ENCODE results near the gene MEAF6.

The MEAF6 gene

GRCh38 chr1:37482796-37483744 lies 31.5 kb downstream of the MEAF6 start:
- DNase-seq, result no peak

DNA sequence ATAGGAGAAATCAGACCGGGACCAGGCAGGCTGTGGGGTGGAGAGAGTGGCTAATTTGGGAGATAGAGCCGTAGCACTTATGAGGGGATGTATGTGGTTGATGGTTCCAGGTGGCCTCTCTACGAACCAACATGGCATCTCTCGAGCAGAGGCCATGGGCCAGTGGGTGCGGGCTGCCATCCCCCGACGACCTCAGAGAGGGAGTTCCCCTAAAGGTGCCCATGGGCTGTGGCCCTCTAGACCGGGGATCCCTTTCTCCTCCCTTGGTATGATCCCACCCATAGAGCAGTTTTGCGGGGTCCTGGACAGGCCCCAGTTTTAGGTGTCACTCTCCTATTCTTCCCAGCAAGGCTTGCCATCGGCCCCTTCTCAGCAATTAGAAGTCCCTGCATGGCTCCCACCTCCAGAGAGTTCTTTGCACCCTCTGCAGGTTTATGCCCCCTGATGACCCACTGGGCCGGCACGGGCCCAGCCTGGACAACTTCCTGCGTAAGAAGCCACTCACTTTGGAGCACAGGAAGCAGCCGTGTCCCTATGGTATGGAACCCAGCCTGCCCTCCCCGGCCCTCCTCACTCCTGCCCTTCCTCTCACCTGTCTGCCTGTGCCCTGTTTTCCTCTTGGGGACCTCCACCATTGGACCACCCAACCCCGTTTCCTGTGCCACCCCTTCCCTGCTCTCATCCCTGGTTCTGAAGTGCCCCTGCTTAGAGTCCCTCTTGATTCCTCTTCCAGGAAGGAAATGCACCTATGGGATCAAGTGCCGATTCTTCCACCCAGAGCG lies 32.4 kb downstream of the MEAF6 start:
- DNase-seq, result no peak

DNA sequence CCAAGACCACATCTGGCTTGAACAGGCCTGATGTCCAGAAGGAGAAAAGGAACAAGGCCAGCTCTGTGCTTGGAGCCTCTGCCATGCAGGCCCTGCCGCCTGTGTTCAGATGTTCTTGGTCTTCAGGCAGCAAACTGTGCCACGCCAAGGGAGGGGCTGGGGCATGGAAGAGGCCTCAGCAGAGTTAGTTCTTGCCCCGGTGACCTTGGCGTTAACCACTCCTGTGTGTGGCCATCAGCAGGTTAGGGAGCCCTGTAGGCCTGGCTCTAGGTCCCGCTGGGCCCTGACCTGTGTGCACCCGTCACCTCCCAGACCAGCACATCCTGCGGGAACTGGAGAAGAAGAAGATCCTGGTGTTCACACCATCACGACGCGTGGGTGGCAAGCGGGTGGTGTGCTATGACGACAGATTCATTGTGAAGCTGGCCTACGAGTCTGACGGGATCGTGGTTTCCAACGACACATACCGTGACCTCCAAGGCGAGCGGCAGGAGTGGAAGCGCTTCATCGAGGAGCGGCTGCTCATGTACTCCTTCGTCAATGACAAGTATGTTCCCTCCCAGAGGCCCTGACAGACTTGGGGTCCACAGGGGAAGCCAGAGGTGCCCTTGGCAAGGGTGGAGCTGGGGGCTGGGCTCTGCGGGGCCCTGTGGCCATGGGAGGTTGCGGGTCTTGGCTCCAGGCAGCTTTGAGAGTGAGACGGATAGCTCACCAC lies 33.1 kb downstream of the MEAF6 start:
- DNase-seq, result no peak

GRCh38 chr1:37480581-37481288 lies 33.8 kb downstream of the MEAF6 start:
- no peak for DNase-seq

- no peak for DNase-seq
Observed at GRCh38 chr1:37480125-37480466, 34.5 kb downstream of the MEAF6 start.

GRCh38 chr1:37479255-37480124 lies 35.1 kb downstream of the MEAF6 start:
- peak; percentile 76 for DNase-seq

DNA sequence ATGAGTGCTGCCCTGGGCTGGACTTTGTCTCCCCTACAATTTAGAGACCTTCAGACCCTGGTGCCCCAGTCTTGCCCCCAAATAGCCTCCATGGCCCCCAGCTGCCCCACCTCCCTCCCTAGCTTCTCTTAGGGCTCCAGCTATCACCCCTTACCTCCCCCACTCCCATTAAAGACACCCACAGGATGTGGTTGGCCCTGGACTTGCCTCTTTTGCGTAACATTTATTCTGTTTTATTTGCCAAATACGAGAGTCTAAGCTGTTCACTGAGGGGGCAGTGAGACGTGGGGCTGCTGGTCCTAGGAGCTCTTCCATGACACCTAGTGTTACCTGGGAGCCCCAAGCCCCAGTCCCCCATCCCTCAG lies 35.7 kb downstream of the MEAF6 start:
- no peak for DNase-seq

DNA sequence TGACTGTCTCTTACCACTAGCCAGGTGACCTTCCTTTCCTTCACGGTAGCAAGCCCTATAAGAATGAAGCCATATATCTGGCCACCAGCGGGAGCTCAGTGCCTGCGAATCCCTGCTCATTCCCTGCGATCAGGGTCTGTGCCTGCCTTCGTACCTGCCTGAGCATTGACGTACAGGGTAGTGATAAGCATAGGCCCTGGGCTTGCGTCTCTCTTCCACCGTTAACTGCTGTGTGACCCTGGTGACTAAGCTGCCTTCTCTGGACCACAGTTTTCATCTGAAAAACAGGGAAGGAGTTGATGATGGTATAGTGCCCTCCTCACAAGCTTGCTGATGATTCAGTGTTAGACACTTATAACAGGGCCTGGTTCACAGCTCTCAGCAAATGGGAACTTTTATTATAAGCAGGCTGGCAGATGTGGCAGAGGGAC lies 36.1 kb downstream of the MEAF6 start:
- DNase-seq, result no peak

DNA sequence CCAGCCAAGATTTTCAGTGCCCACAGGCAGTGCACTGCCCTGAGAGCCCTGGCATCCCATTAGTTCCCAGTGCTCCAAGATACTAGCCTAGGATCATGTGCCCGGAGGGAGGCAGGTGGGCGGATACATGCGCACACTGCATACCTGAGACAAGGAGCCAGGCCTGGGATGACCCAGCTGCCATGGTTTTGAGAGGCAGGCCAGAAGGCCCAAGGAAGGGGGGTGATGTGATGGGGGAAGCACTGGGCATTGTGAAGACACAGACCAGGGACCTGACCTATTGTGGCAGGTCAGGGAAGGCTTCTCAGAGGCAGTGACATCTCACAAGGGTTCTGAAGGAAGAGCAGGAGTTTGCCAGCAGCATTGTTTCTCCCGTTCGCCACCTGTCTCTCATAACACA lies 36.6 kb downstream of the MEAF6 start:
- no peak for DNase-seq

DNA sequence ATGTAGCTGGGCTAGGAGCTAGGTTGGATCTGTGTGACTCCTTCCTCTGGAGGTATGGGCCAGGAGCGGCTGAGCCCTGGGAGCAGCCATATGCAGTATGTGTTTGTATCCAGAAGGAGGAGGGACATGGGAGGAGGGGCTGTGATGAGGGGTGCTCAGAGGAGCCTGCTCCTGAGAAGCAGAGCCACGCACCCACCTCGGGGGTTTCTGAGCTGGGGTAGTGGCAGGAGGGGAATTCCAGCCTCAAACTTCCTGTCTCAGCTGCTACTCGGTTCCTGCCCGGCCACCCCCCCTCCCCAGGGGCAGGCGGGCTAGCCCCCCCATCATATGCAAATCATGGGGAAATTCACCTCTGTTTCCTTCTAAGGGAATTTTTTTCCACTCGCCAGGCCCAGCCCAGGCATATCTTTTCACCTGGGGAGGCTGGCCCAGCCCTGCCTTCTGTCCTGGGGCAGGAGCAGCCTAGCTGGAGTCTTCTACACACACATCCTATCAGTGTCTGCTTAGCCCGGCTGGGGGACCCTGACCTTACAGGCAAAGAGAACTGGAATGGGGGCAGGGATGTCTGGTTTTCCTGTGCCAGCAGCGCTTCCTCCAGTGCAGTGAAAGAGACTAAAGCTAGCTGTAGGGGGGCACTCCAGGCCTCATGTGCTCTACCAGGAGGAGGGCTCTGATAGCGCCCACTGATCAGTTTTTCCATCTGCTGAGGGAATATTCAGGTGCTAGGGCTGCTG lies 37.2 kb downstream of the MEAF6 start:
- DNase-seq, result peak; percentile 27

DNA sequence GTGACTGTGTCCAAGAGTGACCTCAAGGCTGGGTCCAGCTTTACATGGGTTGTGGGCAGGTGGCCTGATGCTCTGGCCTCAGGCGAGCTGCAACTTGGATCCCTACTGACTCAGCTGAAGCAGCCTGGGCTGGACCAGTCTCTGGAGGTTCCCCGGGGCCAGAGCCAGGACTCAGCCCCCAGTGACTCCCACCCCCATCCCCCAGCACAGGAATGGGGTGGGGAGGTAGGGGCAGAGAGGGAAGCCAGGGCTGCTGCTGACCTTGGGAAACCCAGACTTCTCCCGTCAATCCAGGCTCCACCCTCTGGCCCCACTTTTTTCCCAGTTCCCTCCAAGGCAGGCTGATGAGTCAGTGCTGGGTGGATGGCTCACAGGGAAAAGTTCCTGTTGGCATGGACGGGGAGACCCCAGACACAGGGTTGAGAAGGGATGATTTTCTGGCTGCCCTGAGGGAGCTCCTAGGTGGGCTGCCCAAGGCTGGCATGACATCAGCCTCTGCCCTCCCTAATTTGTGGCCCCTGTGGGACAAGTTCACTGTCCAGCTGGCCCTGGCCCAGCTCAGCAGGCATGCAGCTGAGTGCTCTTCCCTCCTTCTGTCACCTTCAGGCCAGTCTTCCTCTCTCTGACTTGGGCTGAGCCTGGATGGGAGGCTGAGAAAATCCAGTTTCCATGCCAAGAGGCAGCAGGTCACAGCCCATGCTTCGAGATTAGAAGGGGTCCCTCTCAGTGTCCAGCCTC lies 37.9 kb downstream of the MEAF6 start:
- no peak for DNase-seq

DNA sequence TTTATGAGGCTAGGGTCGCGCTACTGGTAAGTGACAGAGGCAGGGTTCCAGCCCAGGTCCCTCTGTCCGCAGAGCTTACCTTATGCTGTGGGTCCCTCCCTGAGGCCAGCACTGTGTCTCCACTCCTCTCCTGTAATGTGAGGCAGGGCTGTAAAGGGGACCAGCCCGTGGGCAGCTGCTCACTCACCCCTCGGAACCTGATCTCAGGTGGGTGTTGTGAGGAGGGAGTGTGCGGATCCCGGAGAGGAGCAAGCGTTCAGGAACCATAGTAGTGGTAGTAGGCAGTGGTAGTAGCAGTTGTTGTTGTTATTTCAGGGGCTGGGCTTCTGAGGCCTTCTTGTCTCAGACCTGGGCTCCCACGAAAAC lies 38.5 kb downstream of the MEAF6 start:
- no peak for DNase-seq

- no peak for DNase-seq
Observed at GRCh38 chr1:37475380-37476086, 39.0 kb downstream of the MEAF6 start.

GRCh38 chr1:37474697-37475379 lies 39.7 kb downstream of the MEAF6 start:
- no peak for DNase-seq

DNA sequence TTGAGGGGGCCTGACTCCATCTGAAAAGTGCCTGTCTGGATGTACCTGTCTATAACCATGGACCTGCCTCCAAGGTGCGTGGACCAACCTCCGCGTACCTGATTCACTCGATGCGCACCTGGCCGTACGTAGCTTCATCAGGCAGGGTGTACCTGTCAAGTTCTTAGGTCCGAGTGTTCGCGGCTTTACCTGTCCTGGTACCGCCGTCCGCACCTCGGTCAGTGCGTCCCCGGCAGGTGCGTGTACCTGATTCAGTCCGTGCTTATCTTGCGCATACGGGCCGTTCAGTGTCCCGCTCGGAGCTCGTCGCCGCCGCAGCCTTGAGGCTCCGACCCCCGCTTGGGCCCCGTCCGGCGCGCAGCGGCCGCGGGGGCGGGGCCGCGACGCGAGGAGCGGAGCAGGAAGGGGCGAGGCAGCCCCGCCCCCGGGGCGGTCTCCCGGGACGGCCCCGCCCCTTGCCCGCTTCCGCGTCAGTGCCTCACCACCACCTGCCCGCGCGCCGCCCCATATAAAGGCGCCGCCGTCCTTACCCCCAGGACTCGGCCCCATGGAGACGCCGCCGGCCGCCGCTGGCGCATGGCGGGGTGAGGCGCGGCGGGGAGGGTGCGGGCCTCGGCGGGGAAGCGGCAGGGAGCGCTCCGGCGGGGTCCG lies 40.4 kb downstream of the MEAF6 start, which contains the start of gene ZC3H12A:
TSS of gene ZC3H12A (plus strand) at position 535 of the 651 bp plus-strand sequence. CDS start 917 bp downstream, outside the sequence.
- peak; percentile 82 for DNase-seq

DNA sequence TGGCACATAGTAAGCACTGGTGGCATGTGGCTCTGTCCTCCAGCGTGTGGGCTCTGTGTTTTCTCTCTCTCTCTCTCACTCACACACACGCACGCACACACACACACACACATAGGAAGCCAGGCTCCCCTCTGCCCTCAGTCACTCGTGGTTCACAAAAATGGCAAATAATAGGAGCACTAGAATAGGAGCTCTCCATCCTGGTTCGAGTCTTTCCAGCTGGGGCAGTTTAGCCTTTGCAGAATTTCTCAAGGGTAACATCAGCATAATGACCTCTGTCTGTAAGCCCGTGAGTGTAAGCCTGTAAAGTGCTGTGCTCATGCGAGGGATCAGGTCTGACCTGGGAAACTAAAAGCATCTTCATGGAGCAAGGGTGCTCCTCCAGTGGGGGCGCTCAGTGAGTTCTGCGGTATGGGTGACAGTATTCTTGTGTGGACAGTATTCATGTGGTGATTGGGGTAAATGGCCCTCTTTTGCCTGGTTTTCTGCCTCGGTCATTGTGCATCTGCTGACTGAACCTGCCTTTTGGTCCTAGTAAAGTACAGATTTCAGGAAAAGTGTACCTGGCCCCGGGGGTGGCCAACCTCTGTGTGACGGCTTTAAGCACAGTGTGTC lies 41.0 kb downstream of the MEAF6 start:
- no peak for DNase-seq

DNA sequence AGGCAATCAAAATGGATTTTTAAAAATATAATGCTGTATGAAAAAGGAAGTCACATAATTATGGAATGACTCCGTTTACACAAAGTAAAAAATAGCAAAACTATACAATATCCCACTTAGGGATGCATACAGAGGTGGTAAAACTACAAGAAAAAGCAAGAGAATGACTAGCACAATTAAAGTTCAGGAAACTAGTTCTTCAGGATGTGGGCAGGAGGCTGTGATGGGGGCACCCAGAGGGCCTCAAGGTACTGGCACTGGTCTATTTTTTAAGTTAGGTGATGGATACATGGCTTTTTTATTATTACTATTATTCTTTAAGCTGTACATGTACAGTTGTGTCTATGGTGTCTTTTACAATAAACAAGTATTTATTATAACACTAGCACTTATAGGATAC lies 41.6 kb downstream of the MEAF6 start:
- no peak for DNase-seq

DNA sequence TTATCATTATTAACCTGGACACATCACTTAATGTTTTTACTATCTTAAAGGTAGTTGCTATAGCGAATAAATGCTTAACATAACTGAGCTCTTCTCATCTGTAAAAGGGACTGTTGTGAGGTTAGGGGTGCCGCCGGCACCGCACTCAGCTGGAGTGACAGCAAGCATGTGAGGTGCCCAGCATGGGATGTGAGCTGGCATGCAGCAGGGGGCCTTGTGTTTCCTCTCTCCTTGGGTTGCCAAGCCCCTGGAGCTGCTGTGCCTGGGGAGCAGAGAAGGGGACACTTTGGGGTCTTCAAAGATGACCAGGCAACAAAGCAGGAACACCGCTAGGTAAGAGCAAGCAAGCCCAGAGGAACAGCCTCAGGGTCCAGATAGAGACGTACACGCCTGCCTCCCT lies 42.3 kb downstream of the MEAF6 start:
- DNase-seq, result no peak
